Measurements from ENCODE around the gene SRRM1. TPM values are rescaled to one million over a fixed set of nuclear protein-coding genes. Genes with fewer than 3 reads are reported as not detected.
"Not testable (repeated sequence)": the region's sequence is repeated elsewhere in the genome, so short reads cannot be mapped to it uniquely, and the experiment has no call there.

The SRRM1 gene
- total RNA-seq, 3 donors from 2014 or later (not counting 1 experiment from before 2014, with no cell fraction given) = 291 to 314 (median 302) TPM

DNA sequence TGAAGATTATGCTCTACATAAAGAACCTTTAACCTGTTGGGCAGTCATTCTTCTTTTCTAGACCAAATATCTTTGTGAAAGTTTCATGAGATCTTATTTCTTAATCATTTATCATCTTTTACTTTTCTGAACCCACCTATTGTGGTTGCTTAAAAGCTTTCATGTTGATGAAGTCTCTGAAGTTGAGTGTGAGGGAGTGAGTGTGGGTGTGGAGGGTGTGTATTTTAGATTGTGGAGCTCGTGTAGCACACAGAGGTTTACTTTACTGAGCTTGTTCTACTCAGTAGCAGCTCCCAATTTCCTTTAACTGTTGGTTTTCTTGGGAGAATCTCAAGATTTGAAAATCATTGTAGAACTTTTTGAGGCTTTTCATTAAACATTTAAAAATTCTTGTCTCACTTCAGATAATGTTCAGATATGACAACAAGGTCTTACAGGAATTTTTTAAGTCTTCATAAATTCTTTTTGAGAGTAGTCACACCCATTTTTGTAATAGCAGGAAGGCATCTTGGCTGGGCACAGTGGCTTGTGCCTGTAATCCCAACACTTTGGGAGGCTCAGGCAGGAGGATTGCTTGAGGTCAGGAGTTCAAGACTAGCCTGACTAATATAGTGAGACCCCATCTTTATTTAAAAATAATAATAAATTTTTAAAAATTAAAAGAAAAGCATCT, 17.0 kb downstream of the SRRM1 start:
- H3K27ac ChIP-seq (ENCODE audit: low read length) = no peak overlapping the region
- no peaks in the 10 kb centered on the region for H3K27me3 ChIP-seq (ENCODE audit: control insufficient read depth, insufficient read depth, low read length)
- ATAC-seq (no peak), DNase-seq (no peak)
- H3K4me3 Mint-ChIP-seq = no peak overlapping the region
- no peaks in the 10 kb centered on the region for H3K9me3 Mint-ChIP-seq
- no peaks in the 10 kb centered on the region for H3K9me3 ChIP-seq (ENCODE audit: control insufficient read depth, insufficient read depth, low read length)
- H3K36me3 ChIP-seq (ENCODE audit: control insufficient read depth, insufficient read depth, low read length) = peaks cover 92% of the 10 kb centered on the region
- TF ChIP-seq, protein P1, sequence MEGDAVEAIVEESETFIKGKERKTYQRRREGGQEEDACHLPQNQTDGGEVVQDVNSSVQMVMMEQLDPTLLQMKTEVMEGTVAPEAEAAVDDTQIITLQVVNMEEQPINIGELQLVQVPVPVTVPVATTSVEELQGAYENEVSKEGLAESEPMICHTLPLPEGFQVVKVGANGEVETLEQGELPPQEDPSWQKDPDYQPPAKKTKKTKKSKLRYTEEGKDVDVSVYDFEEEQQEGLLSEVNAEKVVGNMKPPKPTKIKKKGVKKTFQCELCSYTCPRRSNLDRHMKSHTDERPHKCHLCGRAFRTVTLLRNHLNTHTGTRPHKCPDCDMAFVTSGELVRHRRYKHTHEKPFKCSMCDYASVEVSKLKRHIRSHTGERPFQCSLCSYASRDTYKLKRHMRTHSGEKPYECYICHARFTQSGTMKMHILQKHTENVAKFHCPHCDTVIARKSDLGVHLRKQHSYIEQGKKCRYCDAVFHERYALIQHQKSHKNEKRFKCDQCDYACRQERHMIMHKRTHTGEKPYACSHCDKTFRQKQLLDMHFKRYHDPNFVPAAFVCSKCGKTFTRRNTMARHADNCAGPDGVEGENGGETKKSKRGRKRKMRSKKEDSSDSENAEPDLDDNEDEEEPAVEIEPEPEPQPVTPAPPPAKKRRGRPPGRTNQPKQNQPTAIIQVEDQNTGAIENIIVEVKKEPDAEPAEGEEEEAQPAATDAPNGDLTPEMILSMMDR (IDR thresholded peaks at IDR 0.05) = no peak
- H3K27me3 Mint-ChIP-seq (ENCODE audit: low read depth in 2 of 2) = no peaks in the 10 kb centered on the region
- 67% methylated on average over 1 of the region's 1 CpG for WGBS (ENCODE audit: insufficient coverage)
- peaks cover 33% of the 10 kb centered on the region for H3K36me3 Mint-ChIP-seq
- no peak overlapping the region for H3K4me3 ChIP-seq (ENCODE audit: low read length)
- peak overlapping the region; percentile 23 to 45 for H3K27ac Mint-ChIP-seq
- peaks cover 17 to 22% of the 10 kb centered on the region in 2 donors for H3K4me1 Mint-ChIP-seq
- intact Hi-C loops (cut with micrococcal nuclease) = no loop called here
- no peaks in the 10 kb centered on the region for H3K4me1 ChIP-seq (ENCODE audit: control insufficient read depth, insufficient read depth, low read length)

DNA sequence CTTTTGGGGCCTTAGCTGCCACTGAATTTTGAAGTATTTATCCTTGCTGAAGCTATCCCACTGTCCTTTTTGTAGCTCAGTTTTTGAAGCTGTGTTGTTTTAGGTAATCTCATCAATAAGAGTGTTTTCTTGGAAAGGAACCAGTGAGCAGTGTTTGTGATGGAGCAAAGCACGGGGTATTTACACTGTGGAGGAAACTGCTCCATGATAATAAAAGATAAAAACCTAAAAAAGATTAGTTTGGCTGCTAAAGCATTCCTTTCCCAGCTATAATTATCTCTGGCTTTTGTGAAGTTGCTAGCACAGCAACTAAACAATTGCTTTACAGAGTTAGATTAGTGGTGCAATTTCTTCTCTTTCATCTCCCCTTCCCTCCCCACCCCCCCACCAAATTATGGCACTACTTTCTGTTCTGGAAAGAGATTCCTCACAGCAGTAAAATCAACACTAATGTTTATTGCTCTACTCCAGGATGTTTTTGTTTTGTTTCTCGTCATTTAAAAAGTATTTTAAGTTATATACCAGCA, 21.5 kb downstream of the SRRM1 start:
- WGBS (ENCODE audit: insufficient coverage) = 100% methylated on average over 1 of the region's 2 CpGs
- no peaks in the 10 kb centered on the region for H3K9me3 ChIP-seq (ENCODE audit: control insufficient read depth, insufficient read depth, low read length)
- no peaks in the 10 kb centered on the region for H3K9me3 Mint-ChIP-seq
- no peak overlapping the region for H3K27ac ChIP-seq (ENCODE audit: low read length)
- DNase-seq (no peak), ATAC-seq (no peak)
- intact Hi-C loops (cut with micrococcal nuclease) = no loop called here
- H3K4me3 ChIP-seq (ENCODE audit: low read length) = no peak overlapping the region
- H3K27ac Mint-ChIP-seq = no peak overlapping the region
- H3K4me1 Mint-ChIP-seq = no peaks in the 10 kb centered on the region
- no peaks in the 10 kb centered on the region for H3K27me3 ChIP-seq (ENCODE audit: control insufficient read depth, insufficient read depth, low read length)
- H3K36me3 ChIP-seq (ENCODE audit: control insufficient read depth, insufficient read depth, low read length) = peaks cover 90% of the 10 kb centered on the region
- H3K27me3 Mint-ChIP-seq (ENCODE audit: low read depth in 2 of 2) = no peaks in the 10 kb centered on the region
- H3K4me3 Mint-ChIP-seq = no peak overlapping the region
- TF ChIP-seq, protein P1 (IDR thresholded peaks at IDR 0.05) = no peak
- peaks cover 24% of the 10 kb centered on the region for H3K36me3 Mint-ChIP-seq
- H3K4me1 ChIP-seq (ENCODE audit: control insufficient read depth, insufficient read depth, low read length) = no peaks in the 10 kb centered on the region

DNA sequence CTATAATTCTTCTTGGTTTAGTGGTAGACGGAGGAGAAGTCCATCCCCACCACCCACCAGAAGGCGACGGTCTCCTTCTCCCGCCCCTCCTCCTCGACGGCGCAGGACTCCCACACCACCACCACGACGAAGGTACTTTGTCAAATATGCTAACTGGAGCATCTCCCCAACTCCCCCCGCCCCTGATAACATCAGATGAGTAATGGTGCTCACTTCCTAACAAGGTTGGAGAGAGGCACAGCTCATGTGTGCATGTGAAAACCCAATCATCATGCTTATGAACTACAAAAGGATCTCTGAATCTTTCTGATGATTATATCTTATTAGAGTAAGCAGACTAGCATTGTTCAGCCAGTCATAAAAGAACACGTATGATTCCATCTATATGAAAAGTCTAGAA, 23.7 kb downstream of the SRRM1 start:
- no peak overlapping the region for H3K4me3 Mint-ChIP-seq
- Histone ChIP-seq H3K4me1 (ENCODE audit: control insufficient read depth, insufficient read depth, low read length) (no peaks in the 10 kb centered on the region), H3K36me3 (ENCODE audit: control insufficient read depth, insufficient read depth, low read length) (peaks cover 91% of the 10 kb centered on the region), H3K27me3 (ENCODE audit: control insufficient read depth, insufficient read depth, low read length) (no peaks in the 10 kb centered on the region), H3K4me3 (ENCODE audit: low read length) (no peak overlapping the region), H3K9me3 (ENCODE audit: control insufficient read depth, insufficient read depth, low read length) (no peaks in the 10 kb centered on the region), H3K27ac (ENCODE audit: low read length) (no peak overlapping the region)
- WGBS (ENCODE audit: insufficient coverage) = 94% methylated on average over 9 of the region's 11 CpGs
- H3K27me3 Mint-ChIP-seq (ENCODE audit: low read depth in 2 of 2) = no peaks in the 10 kb centered on the region
- no peaks in the 10 kb centered on the region for H3K9me3 Mint-ChIP-seq
- intact Hi-C loops (cut with micrococcal nuclease) = no loop called here
- peaks cover 37% of the 10 kb centered on the region for H3K36me3 Mint-ChIP-seq
- no peak for ATAC-seq
- no peak for DNase-seq
- H3K27ac Mint-ChIP-seq = no peak overlapping the region
- H3K4me1 Mint-ChIP-seq = peaks cover 11 to 12% of the 10 kb centered on the region in 2 donors
- TF ChIP-seq, protein P1 (IDR thresholded peaks at IDR 0.05) = no peak

DNA sequence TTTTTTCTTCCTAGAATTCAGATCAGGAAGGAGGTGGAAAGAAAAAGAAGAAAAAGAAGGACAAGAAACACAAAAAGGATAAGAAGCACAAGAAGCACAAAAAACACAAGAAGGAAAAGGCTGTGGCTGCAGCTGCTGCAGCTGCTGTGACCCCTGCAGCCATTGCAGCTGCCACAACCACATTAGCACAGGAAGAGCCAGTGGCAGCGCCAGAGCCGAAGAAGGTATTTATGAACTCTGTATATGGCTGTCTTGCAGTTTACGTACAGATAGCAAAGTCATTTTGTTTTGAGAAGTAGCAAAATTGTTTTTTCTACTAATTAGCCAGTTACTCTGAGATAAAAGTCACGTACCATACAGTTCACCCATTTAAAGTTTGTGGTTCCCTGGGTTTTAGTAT, 28.3 kb downstream of the SRRM1 start:
- Mint-ChIP-seq H3K36me3 (peaks cover 39% of the 10 kb centered on the region), H3K27ac (peak overlapping the region; percentile 68 to 83), H3K4me1 (peaks cover 12 to 21% of the 10 kb centered on the region in 2 donors), H3K4me3 (peak overlapping the region; percentile 18)
- H3K27me3 ChIP-seq (ENCODE audit: control insufficient read depth, insufficient read depth, low read length); intact Hi-C loops (cut with micrococcal nuclease); H3K4me1 ChIP-seq (ENCODE audit: control insufficient read depth, insufficient read depth, low read length); H3K4me3 ChIP-seq (ENCODE audit: low read length); H3K9me3 ChIP-seq (ENCODE audit: control insufficient read depth, insufficient read depth, low read length); H3K27ac ChIP-seq (ENCODE audit: low read length); DNase-seq; H3K27me3 Mint-ChIP-seq (ENCODE audit: low read depth in 2 of 2); H3K9me3 Mint-ChIP-seq: not testable (repeated sequence)
- WGBS (ENCODE audit: insufficient coverage) = 46% methylated on average over 3 of the region's 4 CpGs
- ATAC-seq = peak; percentile 61 to 86 (median 68)
- H3K36me3 ChIP-seq (ENCODE audit: control insufficient read depth, insufficient read depth, low read length) = peaks cover 84% of the 10 kb centered on the region

DNA sequence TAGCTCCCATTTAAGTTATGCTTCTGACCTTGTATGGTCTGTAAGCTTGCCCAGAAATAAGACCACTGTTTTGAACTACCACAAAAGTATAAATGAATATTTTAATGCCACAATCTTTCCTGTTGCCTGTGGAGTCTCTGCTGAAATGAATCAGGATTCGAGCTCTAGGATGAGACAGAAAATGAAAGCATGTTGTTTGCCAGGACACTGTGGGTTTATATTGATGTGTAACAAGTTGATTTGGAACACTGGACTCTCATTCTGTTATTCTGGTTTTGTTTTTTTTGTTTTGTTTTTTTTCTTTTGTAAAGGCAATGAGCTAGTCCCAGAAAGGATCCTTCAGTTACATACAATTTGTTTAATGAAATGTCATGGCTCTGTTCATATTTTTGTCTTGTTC, 29.6 kb downstream of the SRRM1 start:
- peaks cover 71% of the 10 kb centered on the region for H3K36me3 ChIP-seq (ENCODE audit: control insufficient read depth, insufficient read depth, low read length)
- H3K27me3 Mint-ChIP-seq (ENCODE audit: low read depth in 2 of 2); H3K9me3 Mint-ChIP-seq; H3K27ac ChIP-seq (ENCODE audit: low read length); H3K4me3 Mint-ChIP-seq; H3K27me3 ChIP-seq (ENCODE audit: control insufficient read depth, insufficient read depth, low read length); H3K4me1 ChIP-seq (ENCODE audit: control insufficient read depth, insufficient read depth, low read length); DNase-seq; H3K4me3 ChIP-seq (ENCODE audit: low read length); H3K9me3 ChIP-seq (ENCODE audit: control insufficient read depth, insufficient read depth, low read length); ATAC-seq; intact Hi-C loops (cut with micrococcal nuclease): not testable (repeated sequence)
- Mint-ChIP-seq H3K4me1 (peaks cover 12 to 21% of the 10 kb centered on the region in 2 donors), H3K36me3 (peaks cover 39% of the 10 kb centered on the region), H3K27ac (peak overlapping the region; percentile 37 to 48)
- WGBS (ENCODE audit: insufficient coverage) = 35% methylated on average over 1 of the region's 1 CpG
